C4-2B (cell line): Measurements from ENCODE around the gene ATP6V0A1.

Experiments used
- ZFX ChIP-seq: fragments of 450-650 bp; IDR thresholded peaks from 2 replicates; pipeline ENCODE4 v1.6.1; 2017
- TF ChIP-seq, protein P1 (sequence below): fragments of 450-650 bp; conservative IDR thresholded peaks from 2 replicates; pipeline ENCODE4 v1.5.1; 2017; ENCODE audit warnings: mild to moderate bottlenecking

DNA sequence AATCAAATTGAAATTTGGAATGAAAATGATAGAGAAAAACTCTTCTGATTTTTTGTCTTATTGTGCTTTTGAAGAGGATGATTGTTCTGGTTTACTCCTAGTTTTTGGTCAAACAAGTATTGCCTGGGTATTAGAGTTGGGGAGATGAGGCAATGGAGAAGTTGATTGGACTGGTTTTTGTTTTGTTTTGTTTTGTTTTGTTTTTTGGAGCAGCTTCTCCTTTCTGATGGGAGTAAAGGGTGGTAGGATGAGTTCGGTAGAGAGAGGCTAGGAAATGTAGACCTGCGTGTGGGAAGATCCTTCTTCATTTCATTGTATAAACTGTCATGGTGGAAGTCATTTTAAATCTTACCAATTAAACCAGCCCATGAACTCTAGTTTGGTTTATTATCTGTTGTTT, 17.7 kb downstream of the ATP6V0A1 start:
- TF ChIP-seq, protein P1, sequence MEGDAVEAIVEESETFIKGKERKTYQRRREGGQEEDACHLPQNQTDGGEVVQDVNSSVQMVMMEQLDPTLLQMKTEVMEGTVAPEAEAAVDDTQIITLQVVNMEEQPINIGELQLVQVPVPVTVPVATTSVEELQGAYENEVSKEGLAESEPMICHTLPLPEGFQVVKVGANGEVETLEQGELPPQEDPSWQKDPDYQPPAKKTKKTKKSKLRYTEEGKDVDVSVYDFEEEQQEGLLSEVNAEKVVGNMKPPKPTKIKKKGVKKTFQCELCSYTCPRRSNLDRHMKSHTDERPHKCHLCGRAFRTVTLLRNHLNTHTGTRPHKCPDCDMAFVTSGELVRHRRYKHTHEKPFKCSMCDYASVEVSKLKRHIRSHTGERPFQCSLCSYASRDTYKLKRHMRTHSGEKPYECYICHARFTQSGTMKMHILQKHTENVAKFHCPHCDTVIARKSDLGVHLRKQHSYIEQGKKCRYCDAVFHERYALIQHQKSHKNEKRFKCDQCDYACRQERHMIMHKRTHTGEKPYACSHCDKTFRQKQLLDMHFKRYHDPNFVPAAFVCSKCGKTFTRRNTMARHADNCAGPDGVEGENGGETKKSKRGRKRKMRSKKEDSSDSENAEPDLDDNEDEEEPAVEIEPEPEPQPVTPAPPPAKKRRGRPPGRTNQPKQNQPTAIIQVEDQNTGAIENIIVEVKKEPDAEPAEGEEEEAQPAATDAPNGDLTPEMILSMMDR, result no peak
- TF ChIP-seq ZFX, result no peak
